ENCODE measurements around the gene DZIP3.

DZIP3 gene

DNA sequence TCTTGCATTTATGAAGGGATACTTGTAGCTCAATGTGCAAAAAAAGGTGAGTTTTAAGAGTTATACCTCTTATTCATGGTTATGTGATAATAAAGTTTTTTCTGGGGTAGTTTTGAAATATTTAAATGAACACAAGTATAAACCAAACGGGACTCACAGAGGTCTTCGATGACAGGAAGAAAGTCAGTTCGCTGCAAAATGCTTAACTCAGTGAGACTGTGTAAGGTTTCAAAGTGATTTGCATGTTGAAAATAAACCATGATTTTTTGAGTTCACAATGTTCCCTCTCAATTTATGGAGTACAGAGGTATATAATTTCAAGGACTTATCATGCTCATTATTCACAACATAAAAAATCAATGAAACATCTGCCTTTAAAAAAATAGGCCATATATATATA, 42.8 kb upstream of the DZIP3 start:
- H3K9ac ChIP-seq (ENCODE audit: low read depth, low read length, poor library complexity, severe bottlenecking): no peak overlapping the region
- no peaks in the 10 kb centered on the region for H3K9me2 ChIP-seq (replicated peaks; ENCODE audit: low read depth, low read length)
- no peak overlapping the region for H3K4me2 ChIP-seq (ENCODE audit: low read depth, low read length, poor library complexity, severe bottlenecking)
- H3K79me2 ChIP-seq (ENCODE audit: insufficient read depth, low read length): no peaks in the 10 kb centered on the region
- H2AFZ ChIP-seq (ENCODE audit: low read length): no peak overlapping the region
- H3K27me3 ChIP-seq (ENCODE audit: insufficient read depth, low read length, poor library complexity, severe bottlenecking): no peaks in the 10 kb centered on the region
- H3K9me3 ChIP-seq (ENCODE audit: insufficient read depth, low read depth, low read length): no peaks in the 10 kb centered on the region
- no peaks in the 10 kb centered on the region for H3K4me1 ChIP-seq (ENCODE audit: insufficient read depth, low read length, poor library complexity, severe bottlenecking)
- no peaks in the 10 kb centered on the region for H3F3A ChIP-seq (ENCODE audit: low read depth)
- no peak overlapping the region for H3K4me3 ChIP-seq (ENCODE audit: low read length, poor library complexity, severe bottlenecking)
- H3K36me3 ChIP-seq (ENCODE audit: insufficient read depth, low read length): peaks cover 36% of the 10 kb centered on the region; the same call in 1 of the 2 replicates
- H4K20me1 ChIP-seq (ENCODE audit: insufficient read depth, low read length, poor library complexity, severe bottlenecking): no peaks in the 10 kb centered on the region
- TF ChIP-seq, protein P1, sequence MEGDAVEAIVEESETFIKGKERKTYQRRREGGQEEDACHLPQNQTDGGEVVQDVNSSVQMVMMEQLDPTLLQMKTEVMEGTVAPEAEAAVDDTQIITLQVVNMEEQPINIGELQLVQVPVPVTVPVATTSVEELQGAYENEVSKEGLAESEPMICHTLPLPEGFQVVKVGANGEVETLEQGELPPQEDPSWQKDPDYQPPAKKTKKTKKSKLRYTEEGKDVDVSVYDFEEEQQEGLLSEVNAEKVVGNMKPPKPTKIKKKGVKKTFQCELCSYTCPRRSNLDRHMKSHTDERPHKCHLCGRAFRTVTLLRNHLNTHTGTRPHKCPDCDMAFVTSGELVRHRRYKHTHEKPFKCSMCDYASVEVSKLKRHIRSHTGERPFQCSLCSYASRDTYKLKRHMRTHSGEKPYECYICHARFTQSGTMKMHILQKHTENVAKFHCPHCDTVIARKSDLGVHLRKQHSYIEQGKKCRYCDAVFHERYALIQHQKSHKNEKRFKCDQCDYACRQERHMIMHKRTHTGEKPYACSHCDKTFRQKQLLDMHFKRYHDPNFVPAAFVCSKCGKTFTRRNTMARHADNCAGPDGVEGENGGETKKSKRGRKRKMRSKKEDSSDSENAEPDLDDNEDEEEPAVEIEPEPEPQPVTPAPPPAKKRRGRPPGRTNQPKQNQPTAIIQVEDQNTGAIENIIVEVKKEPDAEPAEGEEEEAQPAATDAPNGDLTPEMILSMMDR (conservative IDR thresholded peaks at IDR 0.05; ENCODE audit: low read length): no peak
- TF ChIP-seq EZH2phosphoT487 (IDR thresholded peaks at IDR 0.05; ENCODE audit: borderline replicate concordance): no peak

DNA sequence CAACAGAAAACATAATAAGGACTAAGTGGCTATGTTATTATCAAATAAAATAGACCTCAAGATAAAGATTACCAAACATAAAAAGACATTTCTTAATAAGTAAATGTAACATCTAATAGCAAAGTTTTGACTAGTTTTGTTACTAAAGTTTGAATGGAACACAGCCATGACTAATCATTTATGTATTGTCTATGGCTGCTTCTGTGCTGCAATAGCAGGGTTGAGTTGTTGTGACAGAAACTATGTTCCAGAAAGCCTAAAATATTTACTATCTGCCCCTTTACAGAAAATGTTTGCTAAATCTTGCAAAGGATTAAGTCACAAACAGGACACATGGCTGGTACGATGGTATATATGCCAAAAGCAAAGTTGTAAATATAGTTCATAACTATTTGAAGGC, 41.2 kb upstream of the DZIP3 start:
- Histone ChIP-seq H3K9me2 (replicated peaks; ENCODE audit: low read depth, low read length) (no peaks in the 10 kb centered on the region), H3K4me2 (ENCODE audit: low read depth, low read length, poor library complexity, severe bottlenecking) (no peak overlapping the region), H3K4me3 (ENCODE audit: low read length, poor library complexity, severe bottlenecking) (no peak overlapping the region), H3K27me3 (ENCODE audit: insufficient read depth, low read length, poor library complexity, severe bottlenecking) (no peaks in the 10 kb centered on the region), H4K20me1 (ENCODE audit: insufficient read depth, low read length, poor library complexity, severe bottlenecking) (no peaks in the 10 kb centered on the region), H3K9me3 (ENCODE audit: insufficient read depth, low read depth, low read length) (no peaks in the 10 kb centered on the region), H3K9ac (ENCODE audit: low read depth, low read length, poor library complexity, severe bottlenecking) (no peak overlapping the region), H3F3A (ENCODE audit: low read depth) (no peaks in the 10 kb centered on the region), H3K36me3 (ENCODE audit: insufficient read depth, low read length) (peaks cover 43% of the 10 kb centered on the region; the same call in 1 of the 2 replicates), H3K79me2 (ENCODE audit: insufficient read depth, low read length) (no peaks in the 10 kb centered on the region), H2AFZ (ENCODE audit: low read length) (no peak overlapping the region), H3K4me1 (ENCODE audit: insufficient read depth, low read length, poor library complexity, severe bottlenecking) (no peaks in the 10 kb centered on the region)
- TF ChIP-seq EZH2phosphoT487 (IDR thresholded peaks at IDR 0.05; ENCODE audit: borderline replicate concordance): no peak
- TF ChIP-seq, protein P1 (conservative IDR thresholded peaks at IDR 0.05; ENCODE audit: low read length): no peak

DNA sequence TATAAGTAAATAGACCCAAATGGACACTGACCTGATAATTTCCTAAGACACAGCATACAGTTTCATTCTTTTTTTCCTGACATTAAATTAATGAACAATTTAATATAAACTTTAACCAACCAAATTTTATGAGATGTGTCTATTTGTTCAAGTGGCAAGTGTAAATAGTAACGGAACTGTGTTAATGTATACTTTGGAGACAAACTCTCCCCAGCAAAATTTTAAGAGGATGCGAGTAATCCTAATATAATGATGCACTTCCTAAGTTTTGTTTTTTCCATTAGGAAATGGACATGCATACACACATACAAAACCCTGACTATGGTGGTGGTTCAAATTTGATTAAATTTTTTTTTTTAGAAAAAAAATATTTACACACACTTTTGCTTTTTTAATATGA, 40.6 kb upstream of the DZIP3 start:
- TF ChIP-seq EZH2phosphoT487 (IDR thresholded peaks at IDR 0.05; ENCODE audit: borderline replicate concordance): no peak
- TF ChIP-seq, protein P1 (conservative IDR thresholded peaks at IDR 0.05; ENCODE audit: low read length): no peak

More for the DNA sequence above, 40.6 kb upstream of the DZIP3 start:
- H3K9me2 ChIP-seq (replicated peaks; ENCODE audit: low read depth, low read length): no peaks in the 10 kb centered on the region
- H3K9me3 ChIP-seq (ENCODE audit: insufficient read depth, low read depth, low read length): no peaks in the 10 kb centered on the region
- no peak overlapping the region for H3K4me2 ChIP-seq (ENCODE audit: low read depth, low read length, poor library complexity, severe bottlenecking)
- H3K4me1 ChIP-seq (ENCODE audit: insufficient read depth, low read length, poor library complexity, severe bottlenecking): no peaks in the 10 kb centered on the region
- no peak overlapping the region for H2AFZ ChIP-seq (ENCODE audit: low read length)
- H3K79me2 ChIP-seq (ENCODE audit: insufficient read depth, low read length): no peaks in the 10 kb centered on the region
- no peak overlapping the region for H3K9ac ChIP-seq (ENCODE audit: low read depth, low read length, poor library complexity, severe bottlenecking)
- no peaks in the 10 kb centered on the region for H4K20me1 ChIP-seq (ENCODE audit: insufficient read depth, low read length, poor library complexity, severe bottlenecking)
- H3K36me3 ChIP-seq (ENCODE audit: insufficient read depth, low read length): peaks cover 39% of the 10 kb centered on the region; the same call in 1 of the 2 replicates
- no peak overlapping the region for H3K4me3 ChIP-seq (ENCODE audit: low read length, poor library complexity, severe bottlenecking)
- no peaks in the 10 kb centered on the region for H3K27me3 ChIP-seq (ENCODE audit: insufficient read depth, low read length, poor library complexity, severe bottlenecking)
- no peaks in the 10 kb centered on the region for H3F3A ChIP-seq (ENCODE audit: low read depth)

Data from Loucy (cell line).